Parathyroid adenoma (tissue), 2 donors: ENCODE measurements around the gene SLC8A1.

Experiments
- H2AFZ ChIP-seq: fragments of 300-600 bp; sonication (generic); one replicate; pipeline ENCODE4 v1.7.0; 2017; ENCODE audit warnings: antibody characterized with exemption, mild to moderate bottlenecking
- H3K27ac ChIP-seq: fragments of 300-600 bp; sonication (generic); one replicate; pipeline ENCODE4 v1.7.0; 2017
- H3K27me3 ChIP-seq: fragments of 300-600 bp; sonication (generic); one replicate; pipeline ENCODE4 v1.7.0; 2017; ENCODE audit warnings: low read length; ENCODE audit not compliant: control insufficient read depth, insufficient read depth
- H3K36me3 ChIP-seq: fragments of 300-600 bp; sonication (generic); one replicate; pipeline ENCODE4 v1.7.0; 2017; ENCODE audit warnings: low read length; ENCODE audit not compliant: control insufficient read depth, insufficient read depth
- H3K4me1 ChIP-seq: fragments of 300-600 bp; sonication (generic); one replicate; pipeline ENCODE4 v1.7.0; 2017; ENCODE audit warnings: control low read depth
- H3K4me2 ChIP-seq: fragments of 300-600 bp; sonication (generic); one replicate; pipeline ENCODE4 v1.7.0; 2017; ENCODE audit warnings: low read length
- H3K4me3 ChIP-seq: fragments of 300-600 bp; sonication (generic); one replicate; pipeline ENCODE4 v1.7.0; 2017; ENCODE audit warnings: low read depth, low read length
- H3K79me2 ChIP-seq: fragments of 300-600 bp; sonication (generic); one replicate; pipeline ENCODE4 v1.7.0; 2017; ENCODE audit warnings: control low read depth
- H3K9ac ChIP-seq: fragments of 300-600 bp; sonication (generic); one replicate; pipeline ENCODE4 v1.7.0; 2017; ENCODE audit warnings: mild to moderate bottlenecking
- H3K9me3 ChIP-seq: fragments of 300-600 bp; sonication (generic); one replicate; pipeline ENCODE4 v1.7.0; 2017; ENCODE audit warnings: low read length; ENCODE audit not compliant: control insufficient read depth
- CTCF ChIP-seq: fragments of 300-600 bp; sonication (generic); IDR thresholded peaks from one replicate; pipeline ENCODE4 v1.7.0; 2017; ENCODE audit warnings: antibody characterized with exemption, mild to moderate bottlenecking
- donor health status: primary hyperparathyroidism.

The SLC8A1 gene

GRCh38 chr2:40220177-40220925 lies 231.5 kb downstream of the SLC8A1 start:
- Histone ChIP-seq H3K36me3 (no peaks in the 10 kb centered on the region), H3K4me1 (no peaks in the 10 kb centered on the region), H3K9ac (no peak overlapping the region), H3K9me3 (no peaks in the 10 kb centered on the region), H3K27ac (no peak overlapping the region), H2AFZ (no peak overlapping the region), H3K4me2 (no peak overlapping the region), H3K79me2 (no peaks in the 10 kb centered on the region), H3K27me3 (no peaks in the 10 kb centered on the region), H3K4me3 (no peak overlapping the region)
- TF ChIP-seq CTCF: no peak

DNA sequence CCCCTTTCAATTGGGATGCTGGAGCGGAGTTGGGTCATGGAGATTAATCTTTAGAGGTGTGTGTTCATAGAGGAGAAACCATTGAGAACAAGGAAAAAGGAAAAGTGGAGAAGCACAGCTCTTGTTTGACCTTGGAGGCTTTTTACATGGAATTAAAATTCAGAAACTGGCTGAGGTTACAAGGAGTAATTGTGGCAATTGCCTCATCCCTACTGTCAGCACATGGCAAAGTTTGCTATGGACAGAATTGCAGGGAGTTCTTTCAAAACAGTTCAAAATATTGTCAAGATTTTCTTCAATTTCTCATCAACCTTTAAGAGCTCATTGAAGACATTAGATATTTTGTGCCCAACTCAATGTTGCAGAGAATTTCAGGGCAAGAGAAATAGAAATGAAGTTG lies 232.7 kb downstream of the SLC8A1 start:
- no peaks in the 10 kb centered on the region for H3K9me3 ChIP-seq
- no peak overlapping the region for H3K4me2 ChIP-seq
- H3K4me1 ChIP-seq: no peaks in the 10 kb centered on the region
- H3K79me2 ChIP-seq: no peaks in the 10 kb centered on the region
- H3K27ac ChIP-seq: no peak overlapping the region
- no peak for TF ChIP-seq CTCF
- no peak overlapping the region for H2AFZ ChIP-seq
- H3K27me3 ChIP-seq: no peaks in the 10 kb centered on the region
- H3K36me3 ChIP-seq: no peaks in the 10 kb centered on the region
- no peak overlapping the region for H3K4me3 ChIP-seq
- no peak overlapping the region for H3K9ac ChIP-seq

DNA sequence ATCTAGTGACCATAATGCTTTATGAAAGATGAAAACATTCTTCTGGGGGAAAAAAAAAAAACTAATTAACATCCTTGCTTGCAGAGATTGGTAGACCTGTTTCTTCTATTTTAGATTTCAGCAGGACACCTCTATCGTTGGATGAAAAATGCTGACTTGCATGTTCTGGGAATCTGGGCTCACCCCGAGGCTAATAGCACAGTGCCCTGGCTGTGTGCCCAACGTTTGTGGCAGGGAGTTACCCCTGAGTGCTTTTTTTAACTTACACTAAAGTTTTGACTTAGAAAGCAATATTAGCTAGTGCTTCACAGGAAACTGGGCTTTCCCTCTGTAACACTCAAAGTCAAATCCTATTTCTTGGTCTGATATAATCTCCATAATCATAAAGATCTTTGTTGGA lies 233.2 kb downstream of the SLC8A1 start:
- H3K9ac ChIP-seq: no peak overlapping the region
- no peaks in the 10 kb centered on the region for H3K9me3 ChIP-seq
- H2AFZ ChIP-seq: no peak overlapping the region
- no peak overlapping the region for H3K27ac ChIP-seq
- H3K36me3 ChIP-seq: no peaks in the 10 kb centered on the region
- no peak overlapping the region for H3K4me2 ChIP-seq
- no peaks in the 10 kb centered on the region for H3K4me1 ChIP-seq
- no peaks in the 10 kb centered on the region for H3K27me3 ChIP-seq
- H3K79me2 ChIP-seq: no peaks in the 10 kb centered on the region
- no peak for TF ChIP-seq CTCF
- no peak overlapping the region for H3K4me3 ChIP-seq

DNA sequence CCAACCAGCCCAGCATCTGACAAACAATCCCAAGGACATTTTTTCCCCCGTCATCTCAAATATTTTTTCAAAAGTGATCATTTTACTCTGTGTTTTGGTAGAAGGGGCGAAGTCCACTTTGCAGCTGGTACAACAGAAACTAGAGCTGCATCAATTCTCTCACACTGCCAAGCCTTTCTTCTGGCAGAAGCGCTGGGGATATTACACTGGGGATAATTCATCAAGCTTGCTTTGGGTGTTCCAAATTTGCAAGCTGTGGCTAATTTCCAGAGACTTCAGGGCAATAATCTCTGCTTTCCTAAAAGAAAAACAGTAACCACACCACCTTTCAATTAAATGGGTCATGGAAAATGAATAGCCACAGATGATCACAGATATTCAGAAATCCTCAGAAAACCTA lies 238.3 kb downstream of the SLC8A1 start:
- no peak overlapping the region for H3K4me3 ChIP-seq
- no peak overlapping the region for H3K9ac ChIP-seq
- H3K27ac ChIP-seq: no peak overlapping the region
- no peak for TF ChIP-seq CTCF
- H2AFZ ChIP-seq: no peak overlapping the region
- no peaks in the 10 kb centered on the region for H3K9me3 ChIP-seq
- H3K36me3 ChIP-seq: no peaks in the 10 kb centered on the region
- H3K79me2 ChIP-seq: no peaks in the 10 kb centered on the region
- no peaks in the 10 kb centered on the region for H3K27me3 ChIP-seq
- H3K4me1 ChIP-seq: no peaks in the 10 kb centered on the region
- H3K4me2 ChIP-seq: no peak overlapping the region

DNA sequence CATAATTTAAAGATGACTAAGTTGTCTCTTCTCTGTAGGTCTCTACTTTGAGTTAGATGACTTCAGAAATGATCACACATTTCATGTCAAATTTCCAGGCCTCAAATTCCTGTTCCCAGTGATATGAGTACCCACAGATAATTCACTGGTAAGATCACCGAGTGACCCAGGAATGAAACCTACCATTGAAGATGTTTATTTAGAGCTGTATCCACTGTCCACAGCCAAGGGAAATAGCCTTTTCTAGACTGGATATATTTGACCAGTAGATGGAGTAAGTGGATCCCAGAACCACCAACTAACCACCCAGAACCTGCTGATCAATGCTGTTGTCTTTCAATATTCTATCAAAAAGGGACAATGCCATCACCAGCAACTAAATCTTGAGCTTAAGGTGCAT lies 238.8 kb downstream of the SLC8A1 start:
- no peak overlapping the region for H3K9ac ChIP-seq
- no peak overlapping the region for H3K4me3 ChIP-seq
- no peak for TF ChIP-seq CTCF
- no peaks in the 10 kb centered on the region for H3K79me2 ChIP-seq
- no peaks in the 10 kb centered on the region for H3K9me3 ChIP-seq
- H3K27me3 ChIP-seq: no peaks in the 10 kb centered on the region
- no peak overlapping the region for H3K4me2 ChIP-seq
- no peak overlapping the region for H2AFZ ChIP-seq
- no peaks in the 10 kb centered on the region for H3K36me3 ChIP-seq
- H3K27ac ChIP-seq: no peak overlapping the region
- H3K4me1 ChIP-seq: no peaks in the 10 kb centered on the region
